HEK293 (cell line): ENCODE measurements around the gene SPRN.
"Not testable (repeated sequence)": the region's sequence is repeated elsewhere in the genome, so short reads cannot be mapped to it uniquely, and the experiment has no call there.

ENCODE experiments used
- CTCF ChIA-PET: fragments of 350-600 bp; formaldehyde crosslinking; extraction: SDS; loops from one replicate; lab custom pipeline; 2021; ENCODE audit warnings: antibody characterized with exemption; lab: Yijun Ruan, JAX
- POLR2A ChIA-PET: fragments of 300-600 bp; formaldehyde crosslinking; extraction: SDS; loops from one replicate; lab custom pipeline; 2020; ENCODE audit warnings: antibody characterized with exemption, inconsistent platforms; lab: Yijun Ruan, JAX
- H3K27ac ChIP-seq: fragments of 200-500 bp; sonication (Bioruptor generic); 2 replicates; pipeline ENCODE4 v1.5.1; 2014; ENCODE audit warnings: low read depth, low read length, control low read depth, inconsistent platforms; ENCODE audit errors: extremely low read depth
- H3K36me3 ChIP-seq, 2 experiments: fragments of 200-500 bp in 1 of 2; sonication (Bioruptor generic) in 1 of 2; 1 replicate in 1 of 2; 2 replicates in 1 of 2; pipeline ENCODE4 v1.5.1; 2014 to 2017; ENCODE audit warnings: inconsistent platforms in 2 of 2, low read length in 2 of 2; ENCODE audit not compliant: control insufficient read depth in 2 of 2, insufficient read depth in 1 of 2
- H3K4me1 ChIP-seq: fragments of 200-500 bp; sonication (Bioruptor generic); 2 replicates; pipeline ENCODE4 v1.5.1; 2014; ENCODE audit warnings: mild to moderate bottlenecking, low read length, inconsistent platforms; ENCODE audit not compliant: control insufficient read depth, insufficient read depth
- H3K4me3 ChIP-seq: 2 replicates; pipeline ENCODE4 v1.5.1; 2011; ENCODE audit warnings: low read depth, mild to moderate bottlenecking, control low read depth, low read length, moderate library complexity
- H3K9me3 ChIP-seq: fragments of 200-500 bp; sonication (Bioruptor generic); 2 replicates; pipeline ENCODE4 v1.5.1; 2014; ENCODE audit warnings: low read depth, low read length, inconsistent platforms; ENCODE audit not compliant: control insufficient read depth, insufficient read depth
- GFI1B ChIP-seq: fragments of 450-650 bp; formaldehyde crosslinking; IDR thresholded peaks from 2 replicates; pipeline ENCODE4 v1.5.1; 2016; ENCODE audit warnings: missing biosample characterization, missing genetic modification characterization
- HOXC10 ChIP-seq: sonication (generic); formaldehyde crosslinking; IDR thresholded peaks from 2 replicates; pipeline ENCODE4 v1.8.1; 2023; ENCODE audit warnings: mild to moderate bottlenecking, missing genetic modification reagents
- IKZF3 ChIP-seq: fragments of 450-650 bp; IDR thresholded peaks from 2 replicates; pipeline ENCODE4 v1.5.0; 2018; ENCODE audit warnings: missing biosample characterization, mild to moderate bottlenecking, missing genetic modification characterization, moderate library complexity
- PRDM1 ChIP-seq: fragments of 450-650 bp; formaldehyde crosslinking; IDR thresholded peaks from 2 replicates; pipeline ENCODE4; 2016; ENCODE audit warnings: missing biosample characterization, missing genetic modification characterization
- TRIM28 ChIP-seq: IDR thresholded peaks from 2 replicates; pipeline ENCODE4 v1.6.1; 2011; ENCODE audit warnings: low read length, control low read depth, borderline replicate concordance
- ZBTB8A ChIP-seq: fragments of 450-650 bp; formaldehyde crosslinking; IDR thresholded peaks from 2 replicates; pipeline ENCODE4 v1.5.1; 2016; ENCODE audit warnings: missing biosample characterization, missing genetic modification characterization
- ZIC2 ChIP-seq: fragments of 450-650 bp; formaldehyde crosslinking; IDR thresholded peaks from 2 replicates; pipeline ENCODE4 v1.5.1; 2016; ENCODE audit warnings: missing biosample characterization, missing genetic modification characterization
- ZNF211 ChIP-seq: fragments of 450-650 bp; formaldehyde crosslinking; IDR thresholded peaks from 2 replicates; pipeline ENCODE4 v1.5.1; 2016; ENCODE audit warnings: low read depth, missing biosample characterization, missing genetic modification characterization
- ZNF221 ChIP-seq: fragments of 450-650 bp; formaldehyde crosslinking; IDR thresholded peaks from 2 replicates; pipeline ENCODE4 v1.5.1; 2017; ENCODE audit warnings: missing biosample characterization, missing genetic modification characterization, borderline replicate concordance
- ZNF23 ChIP-seq: fragments of 450-650 bp; formaldehyde crosslinking; IDR thresholded peaks from 2 replicates; pipeline ENCODE4 v1.5.1; 2016; ENCODE audit warnings: missing biosample characterization, missing genetic modification characterization, borderline replicate concordance
- ZNF416 ChIP-seq: fragments of 450-650 bp; formaldehyde crosslinking; IDR thresholded peaks from 2 replicates; pipeline ENCODE4 v1.5.1; 2016; ENCODE audit warnings: missing biosample characterization, missing genetic modification characterization
- ZNF423 ChIP-seq: fragments of 450-650 bp; formaldehyde crosslinking; IDR thresholded peaks from 2 replicates; pipeline ENCODE4 v1.5.1; 2016; ENCODE audit warnings: missing biosample characterization, missing genetic modification characterization
- ZNF518A ChIP-seq: fragments of 450-650 bp; formaldehyde crosslinking; conservative IDR thresholded peaks from 2 replicates; pipeline ENCODE4 v1.5.1; 2016; ENCODE audit warnings: low read depth, missing biosample characterization, missing genetic modification characterization
- ZSCAN18 ChIP-seq: fragments of 450-650 bp; formaldehyde crosslinking; IDR thresholded peaks from 2 replicates; pipeline ENCODE4 v1.5.1; 2016; ENCODE audit warnings: missing biosample characterization, missing genetic modification characterization
- ZSCAN30 ChIP-seq: fragments of 450-650 bp; IDR thresholded peaks from 2 replicates; pipeline ENCODE4 v1.5.1; 2018; ENCODE audit warnings: missing biosample characterization, mild to moderate bottlenecking, missing genetic modification characterization, moderate library complexity

The SPRN gene

GRCh38 chr10:133419211-133419950 lies 5.0 kb downstream of the SPRN start:
- TF ChIP-seq TRIM28 (no peak), ZNF518A (tag by site-specific recombination) (no peak), GFI1B (tag by site-specific recombination) (no peak), HOXC10 (CRISPR knock-in tag) (no peak), ZNF423 (tag by site-specific recombination) (no peak), ZSCAN30 (no peak), ZNF221 (tag by site-specific recombination) (no peak), ZSCAN18 (no peak), PRDM1 (tag by site-specific recombination) (no peak)
- H3K9me3 ChIP-seq: no peaks in the 10 kb centered on the region
- ChIA-PET CTCF (interaction anchor here (1.1 to 1.2 kb wide), 2 partner anchors 18 to 90 kb away, joined by 3 to 5 read pairs; no protein-coding TSS in a partner anchor), POLR2A (interaction anchor here (1.4 kb wide), 1 partner anchor 26 kb away, joined by 3 read pairs; no protein-coding TSS in a partner anchor)
- no peak overlapping the region for H3K4me3 ChIP-seq
- peaks cover 0 to 58% of the 10 kb centered on the region in 2 experiments; a peak in 1 of 3 replicates for H3K36me3 ChIP-seq
- H3K27ac ChIP-seq: no peak overlapping the region
- H3K4me1 ChIP-seq: no peaks in the 10 kb centered on the region; the same call in 1 of the 2 replicates

- CTCF ChIA-PET: no interaction called here
- Histone ChIP-seq H3K4me3 (no peak overlapping the region), H3K36me3 (peaks cover 4 to 61% of the 10 kb centered on the region in 2 experiments; a peak in 2 of 3 replicates), H3K4me1 (no peaks in the 10 kb centered on the region; the same call in 1 of the 2 replicates), H3K27ac (no peak overlapping the region), H3K9me3 (no peaks in the 10 kb centered on the region)
- POLR2A ChIA-PET: interaction anchor here (0.5 to 1.4 kb wide), 2 partner anchors 16 to 25 kb away, joined by 3 read pairs; no protein-coding TSS in a partner anchor
- no peak for TF ChIP-seq ZIC2 (tag by site-specific recombination)
- TF ChIP-seq ZBTB8A (tag by site-specific recombination): no peak
- TF ChIP-seq ZNF211: no peak
- TF ChIP-seq IKZF3 (tag by site-specific recombination): no peak
- no peak for TF ChIP-seq ZNF23 (tag by site-specific recombination)
Observed at GRCh38 chr10:133418289-133418993, 6.0 kb downstream of the SPRN start.

- ChIA-PET POLR2A (no interaction called here), CTCF (no interaction called here)
- Histone ChIP-seq H3K36me3 (peaks cover 30 to 72% of the 10 kb centered on the region in 2 experiments), H3K27ac (no peak overlapping the region), H3K4me3 (no peak overlapping the region), H3K4me1 (no peaks in the 10 kb centered on the region), H3K9me3 (no peaks in the 10 kb centered on the region; the same call in 1 of the 2 replicates)
- TF ChIP-seq ZNF416: no peak
Observed at GRCh38 chr10:133415752-133416151, 8.7 kb downstream of the SPRN start.

- CTCF ChIA-PET, H3K4me3 ChIP-seq, H3K4me1 ChIP-seq, POLR2A ChIA-PET, H3K27ac ChIP-seq, H3K9me3 ChIP-seq: not testable (repeated sequence)
- peaks cover 44 to 72% of the 10 kb centered on the region in 2 experiments for H3K36me3 ChIP-seq
Observed at GRCh38 chr10:133414401-133414800, 10.0 kb downstream of the SPRN start.
